Fibroblast of pulmonary artery (primary cell): ENCODE results near the gene RANBP17.

Experiments
- DNase-seq: peaks from one replicate; pipeline ENCODE4 v3.0.0-alpha.2; 2010; ENCODE audit warnings: low read depth
- H3K4me3 ChIP-seq: replicated peaks from 2 replicates; pipeline ENCODE4 v1.5.1; 2011; ENCODE audit warnings: low read depth, mild to moderate bottlenecking, control low read depth, low read length, moderate library complexity
- TF ChIP-seq, protein P1 (sequence below): IDR thresholded peaks from 2 replicates; pipeline ENCODE4 v1.5.1; 2011; ENCODE audit warnings: mild to moderate bottlenecking, control low read depth, low read length, inconsistent platforms; ENCODE audit errors: missing control alignments

RANBP17 gene

DNA sequence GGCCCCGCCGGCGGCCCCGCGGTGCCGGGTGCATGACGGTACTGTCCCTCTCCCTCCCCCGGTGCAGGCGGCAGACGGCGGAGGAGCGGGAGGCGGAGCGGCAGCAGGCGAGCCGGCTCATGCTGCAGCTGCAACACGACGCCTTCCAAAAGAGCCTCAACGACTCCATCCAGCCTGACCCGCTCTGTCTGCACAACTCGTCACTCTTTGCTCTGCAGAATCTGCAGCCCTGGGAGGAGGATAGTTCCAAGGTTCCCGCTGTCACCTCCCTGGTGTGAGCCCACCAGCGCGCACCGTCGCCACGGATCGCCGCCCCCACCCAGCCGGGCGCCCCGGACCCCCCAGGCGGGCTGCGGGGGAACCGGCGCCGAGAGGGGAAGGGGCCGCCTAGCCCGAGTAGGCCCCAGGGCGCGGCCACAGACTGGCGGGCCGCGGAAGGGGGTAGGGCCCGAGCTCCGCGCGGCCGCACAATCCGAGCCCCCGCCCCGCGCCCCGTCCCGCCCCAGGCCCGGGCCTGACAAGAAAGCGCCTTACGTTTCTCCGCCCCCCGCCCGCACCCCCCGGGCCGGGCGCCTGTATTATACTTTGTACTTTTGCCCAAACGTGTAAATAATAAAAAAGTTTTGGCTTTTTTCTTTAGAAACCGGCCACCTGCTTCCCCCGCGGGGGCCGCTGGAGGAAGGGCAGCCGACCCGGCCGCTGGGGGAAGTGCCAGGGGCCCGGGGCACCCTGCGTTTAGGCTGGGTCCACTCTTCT, 449.7 kb downstream of the RANBP17 start:
- TF ChIP-seq, protein P1, sequence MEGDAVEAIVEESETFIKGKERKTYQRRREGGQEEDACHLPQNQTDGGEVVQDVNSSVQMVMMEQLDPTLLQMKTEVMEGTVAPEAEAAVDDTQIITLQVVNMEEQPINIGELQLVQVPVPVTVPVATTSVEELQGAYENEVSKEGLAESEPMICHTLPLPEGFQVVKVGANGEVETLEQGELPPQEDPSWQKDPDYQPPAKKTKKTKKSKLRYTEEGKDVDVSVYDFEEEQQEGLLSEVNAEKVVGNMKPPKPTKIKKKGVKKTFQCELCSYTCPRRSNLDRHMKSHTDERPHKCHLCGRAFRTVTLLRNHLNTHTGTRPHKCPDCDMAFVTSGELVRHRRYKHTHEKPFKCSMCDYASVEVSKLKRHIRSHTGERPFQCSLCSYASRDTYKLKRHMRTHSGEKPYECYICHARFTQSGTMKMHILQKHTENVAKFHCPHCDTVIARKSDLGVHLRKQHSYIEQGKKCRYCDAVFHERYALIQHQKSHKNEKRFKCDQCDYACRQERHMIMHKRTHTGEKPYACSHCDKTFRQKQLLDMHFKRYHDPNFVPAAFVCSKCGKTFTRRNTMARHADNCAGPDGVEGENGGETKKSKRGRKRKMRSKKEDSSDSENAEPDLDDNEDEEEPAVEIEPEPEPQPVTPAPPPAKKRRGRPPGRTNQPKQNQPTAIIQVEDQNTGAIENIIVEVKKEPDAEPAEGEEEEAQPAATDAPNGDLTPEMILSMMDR, result no peak
- no peak overlapping the region for H3K4me3 ChIP-seq
- peak; percentile 44 for DNase-seq

DNA sequence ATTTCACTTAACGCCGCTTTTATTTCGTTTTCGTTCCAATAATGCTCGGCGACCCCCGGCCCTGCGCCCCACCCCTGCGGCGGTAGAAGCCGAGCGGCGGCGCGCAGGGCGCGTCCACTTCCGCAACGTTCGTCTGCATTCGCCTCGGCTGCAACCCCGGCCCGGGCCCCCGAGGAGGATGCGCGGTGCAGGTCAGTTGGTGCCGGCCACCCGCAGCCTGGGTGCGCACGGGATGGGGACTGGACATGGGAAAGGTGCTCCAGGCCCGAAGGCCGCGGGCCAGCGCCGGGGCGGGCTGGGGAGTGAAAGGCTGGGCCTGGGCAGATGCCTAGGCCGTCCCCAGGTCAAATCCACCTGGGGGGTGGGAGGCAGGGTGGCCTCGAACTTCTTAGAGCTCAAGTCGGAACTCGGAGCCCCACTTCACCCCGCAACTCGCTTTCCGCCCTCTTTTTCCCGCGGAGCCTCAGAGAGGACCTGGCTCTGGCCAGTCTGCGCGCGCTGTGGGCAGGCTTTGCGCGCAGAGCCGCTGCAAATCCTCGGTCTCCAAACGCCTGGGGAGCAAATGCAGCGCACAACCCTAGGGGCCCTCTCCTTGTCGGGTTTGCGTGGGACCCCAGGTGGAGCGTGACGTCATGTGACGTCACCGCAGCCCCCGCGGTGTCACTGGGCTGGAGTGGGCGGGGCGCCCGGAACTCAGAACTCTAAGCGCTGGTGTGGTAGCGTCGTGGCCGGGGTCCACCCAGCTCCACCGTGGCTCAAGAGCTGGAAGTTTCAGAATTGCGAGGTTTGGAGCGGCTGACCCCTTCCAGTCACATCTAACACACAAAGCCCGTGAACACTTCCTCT, 450.5 kb downstream of the RANBP17 start:
- no peak overlapping the region for H3K4me3 ChIP-seq
- DNase-seq, result no peak
- TF ChIP-seq, protein P1, result no peak

DNA sequence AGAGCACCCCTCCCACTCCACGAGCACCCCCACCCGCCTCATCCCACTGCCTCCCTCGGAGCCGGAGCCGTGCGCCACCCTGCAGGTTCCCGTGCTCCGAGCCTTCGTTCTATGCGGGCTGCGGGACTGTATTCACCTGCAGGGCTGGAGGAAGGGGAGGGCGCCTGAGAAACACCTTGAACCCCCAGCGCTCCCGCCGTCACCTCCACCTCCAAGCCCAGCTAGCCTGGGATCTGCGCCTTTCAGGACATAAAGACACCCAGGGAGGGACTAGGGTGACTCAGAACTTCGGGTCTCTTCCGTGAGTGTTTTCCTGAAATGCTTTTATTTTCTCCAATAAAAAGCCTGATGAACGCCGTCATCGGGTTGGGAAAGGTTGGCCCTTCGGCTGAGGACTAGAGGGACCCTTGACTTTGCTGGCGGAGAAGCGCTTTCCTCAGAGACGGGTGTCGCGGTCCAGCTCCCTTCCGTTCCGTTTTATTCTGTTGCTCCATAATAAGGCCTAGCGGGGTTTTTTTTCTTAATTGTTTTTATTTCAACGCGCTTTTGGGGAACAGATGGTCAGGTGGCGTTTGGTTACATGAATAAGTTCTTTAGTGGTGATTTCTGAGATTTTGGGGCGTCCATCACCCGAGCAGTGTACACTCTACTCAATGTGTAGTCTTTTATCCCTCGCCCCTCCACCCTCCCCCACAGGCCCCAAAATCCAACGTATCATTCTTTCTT, 451.8 kb downstream of the RANBP17 start:
- no peak overlapping the region for H3K4me3 ChIP-seq
- no peak for DNase-seq
- TF ChIP-seq, protein P1, result no peak

DNA sequence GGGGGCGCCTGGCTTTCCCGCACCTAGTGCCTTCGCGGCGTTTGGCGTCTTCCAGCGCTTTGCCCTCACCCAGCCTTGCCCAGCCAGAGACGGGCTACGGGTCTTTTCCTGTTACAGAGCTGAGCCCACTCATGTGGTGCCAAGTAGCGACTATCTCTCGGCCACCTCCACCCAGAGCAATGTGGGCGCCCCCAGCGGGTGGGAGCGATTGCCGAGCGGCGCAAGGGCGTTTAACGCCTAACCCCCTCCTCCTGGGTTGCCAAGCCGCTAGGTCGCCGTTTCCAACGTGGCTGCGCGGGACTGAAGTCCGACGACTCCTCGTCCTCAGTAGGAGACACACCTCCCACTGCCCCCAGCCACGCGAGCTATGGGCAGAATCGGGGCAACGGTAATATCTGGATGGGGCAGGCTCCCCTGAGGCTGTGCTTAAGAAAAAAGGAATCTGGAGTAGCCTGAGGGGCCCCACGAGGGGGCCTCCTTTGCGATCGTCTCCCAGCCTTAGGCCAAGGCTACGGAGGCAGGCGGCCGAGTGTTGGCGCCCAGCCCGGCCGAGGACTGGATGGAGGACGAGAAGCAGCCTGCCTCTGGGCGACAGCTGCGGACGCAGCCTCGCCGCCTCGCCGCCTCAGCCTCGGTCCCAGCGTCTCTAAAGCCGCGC, 453.0 kb downstream of the RANBP17 start:
- TF ChIP-seq, protein P1, result no peak
- H3K4me3 ChIP-seq, result no peak overlapping the region
- DNase-seq, result no peak

DNA sequence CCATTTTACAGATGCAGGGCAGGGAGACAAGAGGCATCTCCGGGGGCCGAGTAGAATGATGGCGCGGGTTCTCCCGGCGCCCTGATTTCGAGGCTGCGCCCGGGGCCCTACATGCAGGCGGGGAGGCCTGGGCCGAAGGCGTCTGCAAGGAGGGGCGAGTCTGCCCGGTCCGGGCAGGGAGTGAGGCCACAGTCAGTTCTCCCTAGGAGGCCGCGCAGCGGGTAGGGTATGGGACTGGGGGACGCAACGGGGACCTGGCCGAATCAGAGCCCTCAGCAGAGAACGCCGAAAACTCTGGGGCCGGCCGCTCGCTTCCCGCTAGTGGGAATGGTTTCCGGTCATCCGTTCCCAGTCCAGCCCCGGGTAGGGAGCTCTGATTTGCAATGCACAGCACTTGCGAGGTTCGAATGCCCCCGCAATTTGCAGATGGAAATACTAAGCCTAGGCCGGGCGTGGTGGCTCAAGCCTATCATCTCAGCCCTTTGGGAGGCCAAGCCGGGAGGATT, 453.6 kb downstream of the RANBP17 start:
- no peak for DNase-seq
- H3K4me3 ChIP-seq, result no peak overlapping the region
- TF ChIP-seq, protein P1, result no peak

DNA sequence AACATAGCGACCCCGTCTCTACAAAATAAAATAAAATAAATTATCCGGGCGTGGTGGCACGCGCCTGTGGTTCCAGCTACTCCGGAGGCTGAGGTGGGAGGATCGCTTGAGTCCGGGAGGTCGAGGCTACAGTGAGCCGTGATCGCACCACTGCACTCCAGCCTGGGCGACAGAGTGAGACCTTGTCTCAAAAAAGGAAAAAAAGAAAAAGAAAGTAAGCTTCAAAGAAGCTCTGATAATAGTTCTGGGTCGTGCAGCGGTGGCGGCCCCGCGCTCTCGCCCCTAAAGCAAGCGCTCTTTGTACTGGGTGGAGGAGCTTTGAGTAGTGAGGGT, 454.1 kb downstream of the RANBP17 start:
- H3K4me3 ChIP-seq, result no peak overlapping the region
- TF ChIP-seq, protein P1, result no peak

More for the DNA sequence above, 454.1 kb downstream of the RANBP17 start:
- no peak for DNase-seq
